Psoas muscle (tissue), 8 donors: Measurements from ENCODE around the gene ZNF688. TPM values are rescaled to one million over a fixed set of nuclear protein-coding genes. Genes with fewer than 3 reads are reported as not detected.

Experiments used
- ATAC-seq, 4 donors: fragments of 200-7000 bp; cut with Tn5 transposase; one replicate each; pipeline ENCODE4 v1.9.1; 2020; ENCODE audit warnings: moderate library complexity in 3 of 4, mild to moderate bottlenecking in 2 of 4
- DNase-seq, 2 donors: peaks; one replicate each; pipeline ENCODE4 v3.0.0-alpha.2; 2020
- H3K27ac ChIP-seq: fragments of 200-600 bp; one replicate; pipeline ENCODE4 v1.8.0; 2022
- H3K27me3 ChIP-seq, 3 donors: fragments of 200-600 bp in 1 of 3; one replicate each; pipeline versions ENCODE4 v1.6.1 to v1.8.0; 2013 to 2022; ENCODE audit warnings: low read length in 2 of 3, mild to moderate bottlenecking in 2 of 3, moderate library complexity in 1 of 3; ENCODE audit not compliant: insufficient read depth in 3 of 3
- H3K36me3 ChIP-seq, 2 donors: fragments of 200-600 bp in 1 of 2; one replicate each; pipeline versions ENCODE4 v1.6.1 to v1.8.0; 2013 to 2022; ENCODE audit warnings: low read depth in 1 of 2, mild to moderate bottlenecking in 1 of 2, moderate library complexity in 1 of 2; ENCODE audit not compliant: insufficient read depth in 1 of 2
- H3K4me1 ChIP-seq: fragments of 200-600 bp; one replicate; pipeline ENCODE4 v1.8.0; 2022
- H3K4me3 ChIP-seq: fragments of 200-600 bp; one replicate; pipeline ENCODE4 v1.8.0; 2022; ENCODE audit warnings: mild to moderate bottlenecking
- H3K9me3 ChIP-seq: fragments of 200-600 bp; one replicate; pipeline ENCODE4 v1.8.0; 2022
- WGBS, 3 donors: extraction: QIAGEN DNeasy Blood & Tissue Kit; methylation state at CpG; one replicate each; pipeline versions ENCODE4 v1.1.6 to v1.1.7; 2013; 5-methylcytosine and 5-hydroxymethylcytosine counted together
- intact Hi-C, 2 donors: fragments of 100-400 bp; cut with DNase I; formaldehyde crosslinking; loops; one replicate each; pipeline versions ENCODE4 v1.11.0 to v1.14.2; 2022
- polyA plus RNA-seq, 3 donors: library from polyadenylated mRNA; stranded (reverse); fragments of 200-250 nt; gene quantifications; one replicate each; pipeline ENCODE4 v1.2.3, GENCODE V29; 2013
- total RNA-seq, 4 donors: library from RNA; stranded (reverse); fragmentation: NEBNext Ultra II Directional in 2 of 4; extraction: Animal tissue kit (Norgen Biotek cat#: 25700) in 2 of 4; gene quantifications; one replicate each; pipeline versions ENCODE4 v1.2.1 to v1.2.4, GENCODE V29; 2021 to 2023
- TF ChIP-seq, protein P1 (sequence below): fragments of 200-600 bp; IDR thresholded peaks from one replicate; pipeline ENCODE4 v1.8.0; 2022; ENCODE audit warnings: antibody characterized with exemption
- donor health status: healthy with polysubstance abuse.
- donor health status: DM: no; HTN: no; CAD: no; lungs with moderate emphysema.
- donor health status: Bipolar disorder and iron deficiency.
- donor health status: healthy.
- donor health status: DM: yes; HTN: yes; CAD: no.
- donor health status: DM: no; HTN: no; CAD: no.
- donor health status: DM: no; HTN: no; CAD: no.
- donor health status: DM: yes; HTN: yes; CAD: no.

Gene ZNF688
- total and polyA plus RNA-seq, 7 donors, result 11.1 to 21.2 (median 14.9) TPM

GRCh38 chr16:30533146-30533522, 38.4 kb downstream of the ZNF688 start:
- H3K36me3 ChIP-seq, result peaks cover 4 to 36% of the 10 kb centered on the region in 2 donors
- ATAC-seq (no peak), DNase-seq (no peak)
- peaks cover 18% of the 10 kb centered on the region for H3K4me1 ChIP-seq
- peak overlapping the region; percentile 97 for H3K27ac ChIP-seq
- H3K27me3 ChIP-seq, result no peaks in the 10 kb centered on the region
- no peaks in the 10 kb centered on the region for H3K9me3 ChIP-seq
- intact Hi-C loops, result loop anchor here in 1 of 2 donors (10.0 kb wide), 1 partner anchor 102 kb away; no protein-coding TSS in a partner anchor
- TF ChIP-seq, protein P1, sequence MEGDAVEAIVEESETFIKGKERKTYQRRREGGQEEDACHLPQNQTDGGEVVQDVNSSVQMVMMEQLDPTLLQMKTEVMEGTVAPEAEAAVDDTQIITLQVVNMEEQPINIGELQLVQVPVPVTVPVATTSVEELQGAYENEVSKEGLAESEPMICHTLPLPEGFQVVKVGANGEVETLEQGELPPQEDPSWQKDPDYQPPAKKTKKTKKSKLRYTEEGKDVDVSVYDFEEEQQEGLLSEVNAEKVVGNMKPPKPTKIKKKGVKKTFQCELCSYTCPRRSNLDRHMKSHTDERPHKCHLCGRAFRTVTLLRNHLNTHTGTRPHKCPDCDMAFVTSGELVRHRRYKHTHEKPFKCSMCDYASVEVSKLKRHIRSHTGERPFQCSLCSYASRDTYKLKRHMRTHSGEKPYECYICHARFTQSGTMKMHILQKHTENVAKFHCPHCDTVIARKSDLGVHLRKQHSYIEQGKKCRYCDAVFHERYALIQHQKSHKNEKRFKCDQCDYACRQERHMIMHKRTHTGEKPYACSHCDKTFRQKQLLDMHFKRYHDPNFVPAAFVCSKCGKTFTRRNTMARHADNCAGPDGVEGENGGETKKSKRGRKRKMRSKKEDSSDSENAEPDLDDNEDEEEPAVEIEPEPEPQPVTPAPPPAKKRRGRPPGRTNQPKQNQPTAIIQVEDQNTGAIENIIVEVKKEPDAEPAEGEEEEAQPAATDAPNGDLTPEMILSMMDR, result no peak
- 39 to 55% (median 43%) methylated on average over 11 of the region's 11 CpGs for WGBS, 3 donors
- H3K4me3 ChIP-seq, result peak overlapping the region; percentile 94

DNA sequence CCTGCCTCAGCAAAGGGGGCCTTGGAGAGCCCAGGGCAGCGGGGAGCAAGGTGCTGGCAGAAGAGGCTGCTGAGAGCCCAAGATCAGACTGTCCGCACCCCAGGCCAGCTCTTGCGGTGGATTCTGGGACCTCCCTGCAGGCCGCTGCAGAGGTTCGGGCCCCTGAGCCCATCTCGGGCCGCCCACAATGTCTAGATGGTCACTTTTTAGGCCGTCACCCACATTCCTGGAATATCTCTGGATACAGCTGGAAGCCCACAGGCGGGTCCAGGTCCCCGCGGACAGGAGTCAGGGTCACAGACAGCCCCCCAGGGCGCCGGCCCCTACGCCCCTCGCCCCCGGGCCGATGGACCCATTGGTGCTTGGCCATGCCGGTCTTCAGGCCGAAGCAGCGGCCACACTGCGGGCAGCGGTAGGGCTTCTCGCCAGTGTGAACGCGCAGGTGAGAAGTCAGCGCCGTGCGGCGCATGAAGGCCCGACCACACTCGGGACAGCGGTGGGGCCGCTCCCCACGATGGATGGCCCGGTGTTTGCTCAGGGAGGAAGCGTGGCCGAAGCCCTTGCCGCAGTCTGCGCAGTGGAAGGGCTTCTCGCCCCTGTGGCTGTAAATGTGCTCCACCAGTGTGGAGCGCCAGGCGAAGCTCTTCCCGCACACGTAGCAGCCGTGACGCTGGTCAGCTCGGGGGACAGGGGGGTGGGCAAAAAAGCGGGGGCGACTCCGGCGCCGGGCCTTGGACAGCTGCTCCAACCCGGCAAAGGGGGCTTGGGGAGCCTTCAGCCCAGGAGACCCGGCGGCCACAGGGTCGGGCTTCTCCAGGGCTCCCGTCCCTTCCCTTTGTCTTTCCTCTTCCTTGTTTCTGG, 39.0 kb downstream of the ZNF688 start:
- Histone ChIP-seq H3K4me3 (peak overlapping the region; percentile 94), H3K36me3 (peaks cover 4 to 36% of the 10 kb centered on the region in 2 donors), H3K27ac (peak overlapping the region; percentile 97), H3K27me3 (no peaks in the 10 kb centered on the region), H3K9me3 (no peaks in the 10 kb centered on the region), H3K4me1 (peaks cover 24% of the 10 kb centered on the region)
- TF ChIP-seq, protein P1, result no peak
- no peak for DNase-seq
- intact Hi-C loops, result loop anchor here in 1 of 2 donors (10.0 kb wide), 1 partner anchor 102 kb away; no protein-coding TSS in a partner anchor
- no peak for ATAC-seq
- WGBS, 3 donors, result 93 to 94% (median 93%) methylated on average over 57 of the region's 57 CpGs

DNA sequence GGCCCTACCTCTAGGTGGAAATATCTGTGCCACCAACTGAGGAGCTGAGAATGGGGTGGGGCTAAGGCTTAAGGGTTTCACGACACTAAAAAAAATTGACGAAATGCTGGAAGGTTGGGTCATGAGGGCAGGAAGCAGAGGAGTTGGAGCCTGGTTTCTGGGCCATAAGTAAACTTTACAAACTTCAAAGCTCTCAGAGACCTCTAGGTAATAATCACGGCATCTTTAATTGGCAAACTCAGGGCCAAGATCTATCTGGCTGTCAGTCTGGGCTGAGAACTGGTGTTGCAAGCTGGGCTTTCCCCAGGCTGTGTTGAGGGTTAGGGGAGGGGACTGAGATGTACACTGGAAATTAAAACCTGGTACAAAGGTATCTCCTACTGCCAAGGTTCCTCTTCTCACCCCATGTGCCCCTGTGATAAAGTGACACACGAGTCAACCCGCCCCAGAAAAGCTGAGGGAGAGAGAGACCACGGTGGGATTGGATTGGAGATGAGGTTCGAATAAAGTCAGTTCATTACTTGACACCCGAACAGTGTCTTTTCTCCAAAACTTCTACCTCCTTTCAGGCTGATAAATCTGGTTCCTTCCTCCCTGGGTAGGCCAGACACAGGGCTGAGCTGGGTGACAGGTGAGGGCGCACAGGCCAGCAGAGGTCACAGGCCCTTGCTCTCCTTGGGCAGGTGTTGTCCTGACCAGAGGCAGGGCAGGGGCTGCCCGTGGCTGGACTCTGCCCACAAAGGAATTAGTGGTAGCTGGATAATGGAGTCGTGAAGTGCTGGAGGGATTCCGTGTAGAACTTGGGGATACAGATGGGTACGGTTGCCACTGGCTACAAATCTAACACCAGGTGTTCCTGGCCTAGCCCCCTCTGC, 41.1 kb downstream of the ZNF688 start:
- Histone ChIP-seq H3K4me3 (no peak overlapping the region), H3K9me3 (no peaks in the 10 kb centered on the region), H3K4me1 (peaks cover 20% of the 10 kb centered on the region), H3K27me3 (no peaks in the 10 kb centered on the region), H3K36me3 (peaks cover 4 to 32% of the 10 kb centered on the region in 2 donors), H3K27ac (no peak overlapping the region)
- intact Hi-C loops, result loop anchor here in 1 of 2 donors (10.0 kb wide), 1 partner anchor 104 kb away; no protein-coding TSS in a partner anchor
- TF ChIP-seq, protein P1, result no peak
- no peak for ATAC-seq
- DNase-seq, result no peak
- 68 to 82% (median 74%) methylated on average over 13 of the region's 13 CpGs for WGBS, 3 donors

- Histone ChIP-seq H3K4me3 (no peak overlapping the region), H3K36me3 (peaks cover 4 to 40% of the 10 kb centered on the region in 2 donors), H3K27me3 (no peaks in the 10 kb centered on the region), H3K27ac (peak overlapping the region; percentile 27), H3K9me3 (no peaks in the 10 kb centered on the region), H3K4me1 (peaks cover 25% of the 10 kb centered on the region)
- ATAC-seq (no peak), DNase-seq (peak in 1 of 2 donors; percentile 49)
- TF ChIP-seq, protein P1, result no peak
- 61 to 74% (median 62%) methylated on average over 4 of the region's 4 CpGs for WGBS, 3 donors
- intact Hi-C loops, result loop anchor here (5.0 kb wide), 3 partner anchors 43 to 128 kb away; partner anchors contain the start of genes FBRS (in 1 of the 2), SEPHS2 (in 1 of the 2) and ZNF688 (in 1 of the 2)
Observed at GRCh38 chr16:30528799-30529457, 42.6 kb downstream of the ZNF688 start.
